ENCODE data around the gene RPS26.
"Not testable (repeated sequence)": the region's sequence is repeated elsewhere in the genome, so short reads cannot be mapped to it uniquely, and the experiment has no call there.

Gene RPS26

DNA sequence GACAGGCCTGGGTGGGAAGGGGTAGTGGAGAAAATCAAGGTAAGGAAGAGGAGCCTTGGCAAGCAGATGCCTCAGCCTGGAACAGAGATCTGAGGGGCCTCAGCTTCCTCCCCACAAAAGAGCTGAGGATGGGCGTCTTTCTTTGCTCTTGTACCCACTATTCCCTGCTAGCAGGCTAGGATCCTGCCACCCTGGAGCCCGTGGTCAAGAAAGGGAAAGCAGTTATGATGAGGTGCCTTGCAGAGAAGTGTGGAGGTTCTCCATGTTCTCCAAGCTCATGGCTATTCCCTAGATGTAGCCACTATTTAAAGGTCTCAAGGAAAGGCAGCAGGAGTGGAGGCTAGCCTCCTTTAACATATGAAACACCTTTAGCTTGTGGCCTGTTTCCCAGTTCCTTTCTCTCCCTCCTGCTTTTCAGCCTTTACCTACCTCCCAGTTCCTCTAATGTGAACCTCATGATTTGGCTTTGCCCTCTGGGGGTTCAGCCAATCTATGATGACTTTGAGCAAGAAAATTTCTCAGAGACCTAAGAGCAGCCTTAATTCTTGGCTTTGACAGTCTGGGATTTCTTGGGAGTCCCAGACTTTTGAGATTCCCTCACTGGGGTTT lies 19.7 kb upstream of the RPS26 start:
- DNase-seq, result no peak

DNA sequence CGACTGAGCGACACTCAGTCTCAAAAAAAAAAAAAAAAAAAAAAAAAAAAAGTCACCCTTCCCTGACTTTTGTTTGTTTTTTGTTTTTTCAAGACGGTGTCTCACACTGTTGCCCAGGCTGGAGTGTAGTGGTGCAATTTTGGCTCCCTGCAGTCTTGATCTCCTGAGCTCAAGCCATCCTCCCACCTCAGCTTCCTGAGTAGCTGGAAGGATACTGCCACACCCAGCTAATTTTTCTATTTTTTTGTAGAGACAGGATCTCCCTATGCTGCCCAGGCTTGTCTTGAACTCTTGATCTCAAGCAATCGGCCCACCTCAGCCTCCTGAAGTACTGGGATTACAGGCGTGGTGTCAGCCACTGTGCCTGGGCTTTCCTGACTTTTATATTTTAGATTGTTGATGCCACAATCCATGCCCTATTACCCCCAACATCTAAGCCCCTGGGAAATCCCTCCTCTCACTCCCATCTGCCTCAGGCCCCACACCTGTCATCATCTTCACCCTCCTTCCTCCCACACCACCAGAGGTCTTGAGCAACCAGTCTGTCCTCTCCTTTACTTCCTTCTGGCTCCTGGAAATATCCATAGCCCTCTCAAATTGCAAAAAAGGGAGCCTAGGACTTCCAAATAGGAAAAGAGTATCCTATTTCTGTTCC lies 13.1 kb upstream of the RPS26 start:
- no peak for DNase-seq

DNA sequence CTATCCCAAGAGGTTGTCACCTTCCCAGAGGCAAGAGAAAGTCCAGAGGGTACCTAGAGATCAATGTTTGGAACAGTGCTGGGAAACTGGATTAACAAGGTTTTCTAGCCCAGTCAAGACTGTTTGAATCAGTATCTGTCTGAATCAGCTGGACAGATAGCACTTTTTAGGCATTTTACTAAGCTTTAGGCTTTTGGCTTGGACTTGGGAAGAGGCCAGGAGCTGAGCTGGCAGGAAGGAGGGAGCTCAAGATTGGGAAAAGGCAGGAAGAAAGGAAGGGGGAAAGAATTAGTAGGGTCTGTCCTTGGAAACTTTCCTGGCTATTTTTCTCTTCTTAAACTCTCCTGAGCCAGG lies 12.6 kb upstream of the RPS26 start:
- DNase-seq, result no peak

DNA sequence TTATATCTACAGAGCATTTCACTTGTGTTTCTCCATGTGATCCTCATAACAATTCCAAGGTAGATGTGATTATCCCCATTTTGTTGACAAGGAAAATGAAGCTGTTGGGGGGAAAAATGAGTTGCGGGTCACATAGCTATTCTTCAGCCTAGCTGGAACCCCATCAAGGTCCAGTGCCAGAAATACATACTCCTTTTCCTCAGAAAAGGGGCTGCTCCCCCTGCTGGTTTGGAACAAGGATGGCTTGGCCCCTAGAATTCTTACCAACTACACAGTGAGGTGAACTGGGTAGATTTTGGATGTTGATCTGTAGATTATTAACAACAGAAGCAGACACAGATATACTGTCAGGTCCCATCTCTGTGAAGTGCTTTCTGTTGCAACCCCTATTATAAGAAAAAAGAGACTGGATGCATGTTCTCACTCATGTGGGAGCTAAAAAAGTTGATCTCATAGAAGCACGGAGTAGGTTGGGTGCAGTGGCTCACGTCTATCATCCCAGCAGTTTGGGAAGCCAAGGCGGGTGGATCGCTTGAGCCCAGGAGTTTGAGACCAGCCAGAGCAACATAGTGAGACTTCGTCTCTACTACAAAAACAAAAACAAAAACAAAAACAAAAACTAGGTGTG lies 11.9 kb upstream of the RPS26 start:
- peak; percentile 61 for DNase-seq

DNA sequence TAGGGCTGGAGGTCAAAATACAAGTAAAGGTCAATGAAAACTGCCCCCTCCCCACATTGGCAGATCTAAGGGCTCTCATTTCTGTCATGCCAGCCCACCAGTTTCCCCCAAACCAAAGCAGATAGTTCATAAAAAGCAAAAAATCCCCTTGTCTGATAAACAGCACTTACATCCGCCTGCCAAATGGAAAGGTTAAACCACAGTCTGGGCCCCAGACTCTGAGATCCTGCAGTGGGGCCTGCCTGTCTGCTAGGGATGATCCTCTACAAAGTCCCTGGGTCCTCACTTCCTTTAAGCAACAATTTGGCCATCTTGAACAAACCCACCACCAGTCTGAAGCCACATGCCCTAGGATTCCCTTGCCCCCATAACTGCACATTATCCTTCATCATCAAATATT lies 9.7 kb upstream of the RPS26 start:
- peak; percentile 21 for DNase-seq

DNA sequence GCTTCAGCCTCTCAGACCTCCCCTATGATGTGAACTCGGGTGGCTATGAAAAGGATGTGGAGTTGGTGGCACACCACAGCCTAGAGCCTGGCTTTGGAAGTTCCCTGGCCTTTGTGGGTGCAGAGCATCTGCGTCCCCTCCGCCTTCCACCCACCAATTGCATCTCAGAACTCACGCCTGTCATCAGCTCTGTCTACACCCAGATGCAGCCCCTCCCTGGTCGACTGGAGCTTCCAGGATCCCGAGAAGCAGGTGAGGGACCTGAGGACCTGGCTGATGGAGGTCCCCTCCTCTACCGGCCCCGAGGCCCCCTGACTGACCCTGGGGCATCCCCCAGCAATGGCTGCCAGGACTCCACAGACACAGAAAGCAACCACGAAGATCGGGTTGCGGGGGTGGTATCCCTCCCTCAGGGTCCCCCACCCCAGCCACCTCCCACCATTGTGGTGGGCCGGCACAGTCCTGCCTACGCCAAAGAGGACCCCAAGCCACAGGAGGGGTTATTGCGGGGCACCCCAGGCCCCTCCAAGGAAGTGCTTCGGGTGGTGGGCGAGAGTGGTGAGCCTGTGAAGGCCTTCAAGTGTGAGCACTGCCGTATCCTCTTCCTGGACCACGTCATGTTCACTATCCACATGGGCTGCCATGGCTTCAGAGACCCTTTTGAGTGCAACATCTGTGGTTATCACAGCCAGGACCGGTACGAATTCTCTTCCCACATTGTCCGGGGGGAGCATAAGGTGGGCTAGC lies 7.0 kb upstream of the RPS26 start:
- DNase-seq, result no peak

DNA sequence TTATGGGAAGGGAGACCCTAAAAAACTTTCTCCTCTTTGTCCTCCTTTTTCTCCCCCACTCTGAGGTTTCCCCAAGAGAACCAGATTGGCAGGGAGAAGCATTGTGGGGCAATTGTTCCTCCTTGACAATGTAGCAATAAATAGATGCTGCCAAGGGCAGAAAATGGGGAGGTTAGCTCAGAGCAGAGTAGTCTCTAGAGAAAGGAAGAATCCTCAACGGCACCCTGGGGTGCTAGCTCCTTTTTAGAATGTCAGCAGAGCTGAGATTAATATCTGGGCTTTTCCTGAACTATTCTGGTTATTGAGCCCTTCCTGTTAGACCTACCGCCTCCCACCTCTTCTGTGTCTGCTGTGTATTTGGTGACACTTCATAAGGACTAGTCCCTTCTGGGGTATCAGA lies 4.6 kb upstream of the RPS26 start:
- DNase-seq, result no peak

DNA sequence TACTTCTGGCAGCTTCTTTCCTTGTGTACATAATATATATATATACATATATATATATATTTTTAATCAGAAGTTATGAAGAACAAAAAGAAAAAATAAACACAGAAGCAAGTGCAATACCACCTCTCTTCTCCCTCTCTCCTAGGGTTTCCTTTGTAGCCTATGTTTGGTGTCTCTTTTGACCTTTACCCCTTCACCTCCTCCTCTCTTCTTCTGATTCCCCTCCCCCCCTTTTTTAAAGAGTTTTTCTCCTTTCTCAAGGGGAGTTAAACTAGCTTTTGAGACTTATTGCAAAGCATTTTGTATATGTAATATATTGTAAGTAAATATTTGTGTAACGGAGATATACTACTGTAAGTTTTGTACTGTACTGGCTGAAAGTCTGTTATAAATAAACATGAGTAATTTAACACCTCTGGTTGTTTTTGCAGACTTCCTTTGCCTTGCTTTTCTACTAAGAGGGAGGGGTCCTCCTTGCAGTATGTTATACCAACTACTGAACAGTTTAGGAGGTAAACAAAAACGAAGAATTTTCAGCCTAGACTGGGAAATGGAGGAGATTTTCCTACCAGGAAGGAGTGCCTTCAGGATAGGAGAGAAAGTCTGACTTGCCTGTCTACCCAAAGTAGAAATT lies 3.6 kb upstream of the RPS26 start:
- DNase-seq, result no peak

DNA sequence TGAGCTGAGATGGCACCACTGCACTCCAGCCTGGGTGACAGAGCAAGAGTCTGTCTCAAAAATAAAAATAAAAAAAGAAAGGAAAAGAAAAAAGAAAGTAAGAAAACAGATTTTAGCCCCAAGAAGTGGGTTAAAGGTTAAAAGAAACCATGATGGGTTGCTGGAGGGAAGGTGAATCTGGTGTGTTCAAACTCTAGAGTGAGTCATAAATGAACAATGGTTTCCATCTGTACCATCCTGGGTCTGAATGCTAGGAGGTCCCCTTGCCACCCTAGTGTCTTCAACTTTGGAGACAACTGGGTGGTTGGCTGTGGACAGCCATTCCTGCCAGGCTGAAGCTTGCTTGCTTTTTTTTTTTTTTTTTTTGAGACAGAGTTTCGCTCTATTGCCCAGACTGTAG lies 1.6 kb upstream of the RPS26 start:
- peak; percentile 44 for DNase-seq

DNA sequence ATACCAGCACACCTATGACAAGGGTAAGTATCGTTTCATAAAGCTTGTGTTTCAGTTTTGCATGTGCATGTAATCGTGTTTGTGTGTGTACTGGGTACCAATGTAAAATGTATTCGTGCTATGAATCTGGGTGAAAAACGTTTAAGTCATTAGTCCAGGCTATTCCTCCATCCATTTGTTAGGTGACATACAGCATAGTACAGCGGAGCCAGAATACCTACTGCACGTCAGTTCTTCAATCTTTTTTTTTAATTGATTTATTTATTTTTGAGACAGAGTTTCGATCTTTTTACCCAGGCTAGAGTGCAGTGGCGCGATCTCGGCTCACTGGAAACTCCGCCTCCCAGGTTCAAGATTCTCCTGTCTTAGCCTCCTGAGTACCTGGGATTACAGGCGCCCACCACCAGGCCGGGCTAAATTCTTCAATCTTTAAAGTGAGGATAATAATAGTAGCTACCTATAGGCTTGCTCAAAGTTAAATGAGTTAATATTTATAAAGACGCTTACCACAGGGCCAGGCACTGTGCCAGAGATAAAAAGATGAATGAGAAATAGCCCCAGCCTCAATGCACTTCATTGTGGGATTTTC lies 661 bp upstream of the RPS26 start:
- no peak for DNase-seq

DNA sequence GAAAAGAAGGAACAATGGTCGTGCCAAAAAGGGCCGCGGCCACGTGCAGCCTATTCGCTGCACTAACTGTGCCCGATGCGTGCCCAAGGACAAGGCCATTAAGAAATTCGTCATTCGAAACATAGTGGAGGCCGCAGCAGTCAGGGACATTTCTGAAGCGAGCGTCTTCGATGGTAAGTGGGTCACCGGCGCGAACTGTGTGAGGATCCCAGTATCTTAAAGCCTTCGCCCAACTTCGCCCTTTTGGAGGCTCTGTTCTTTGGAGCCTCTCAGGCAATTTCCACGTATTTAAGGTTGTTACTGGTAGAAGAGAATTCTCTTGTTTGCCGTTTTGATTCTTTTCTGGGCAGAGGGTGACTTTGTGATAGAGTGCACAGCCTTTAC lies 704 bp downstream of the RPS26 start:
- not testable (repeated sequence) for DNase-seq

DNA sequence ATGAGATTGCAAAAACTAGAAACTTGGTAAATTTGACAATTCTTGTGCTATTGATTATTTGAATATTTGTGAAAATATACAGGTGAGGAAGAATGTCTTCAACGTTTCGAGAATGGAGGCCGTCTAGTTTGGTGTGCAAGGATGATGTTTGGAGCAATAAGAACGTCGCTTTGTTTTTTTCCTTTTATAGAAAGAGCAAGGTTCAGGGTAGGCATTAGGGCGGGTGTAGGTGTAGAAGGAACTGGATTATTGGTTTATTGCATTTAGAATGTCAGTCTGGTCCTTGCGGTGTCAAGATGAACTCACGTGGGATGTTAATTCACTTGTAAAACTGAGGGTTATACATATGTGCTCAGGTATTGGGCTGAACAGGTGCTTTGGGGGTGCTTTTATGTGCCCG lies 1.1 kb downstream of the RPS26 start:
- DNase-seq, result no peak

DNA sequence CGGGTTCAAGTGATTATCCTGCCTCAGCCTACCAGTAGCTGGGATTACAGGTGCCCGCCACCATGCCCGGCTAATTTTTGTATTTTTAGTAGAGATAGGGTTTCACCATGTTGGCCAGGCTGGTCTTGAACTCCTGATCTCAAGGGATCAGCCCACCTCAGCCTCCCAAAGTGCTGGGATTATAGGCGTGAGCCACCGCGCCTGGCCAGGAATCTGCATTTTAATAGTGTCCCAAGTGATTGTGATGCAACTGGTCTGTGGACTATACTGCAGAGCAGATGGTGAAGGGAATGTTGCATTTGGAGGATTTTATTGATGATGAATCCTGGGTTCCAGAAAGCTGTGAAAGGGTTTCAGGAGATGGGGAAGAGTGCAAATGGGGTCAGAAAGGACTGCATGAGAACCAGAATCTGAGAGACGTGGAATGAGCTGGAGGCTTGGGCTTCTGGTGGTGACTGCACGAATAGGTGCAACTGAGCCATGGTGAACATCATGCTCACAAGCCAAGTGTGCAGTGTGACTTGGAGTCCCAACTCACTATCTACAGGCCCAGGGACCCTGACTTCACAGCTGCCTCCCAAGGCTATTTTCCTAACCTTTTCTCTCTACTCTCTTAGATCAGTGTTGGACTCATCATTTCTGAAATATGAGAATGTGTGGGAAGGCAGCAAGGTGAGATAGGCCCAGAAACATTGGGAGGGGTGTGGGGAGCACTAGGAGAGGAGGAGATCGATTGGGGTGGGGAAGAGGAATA lies 4.5 kb downstream of the RPS26 start:
- DNase-seq, result no peak

DNA sequence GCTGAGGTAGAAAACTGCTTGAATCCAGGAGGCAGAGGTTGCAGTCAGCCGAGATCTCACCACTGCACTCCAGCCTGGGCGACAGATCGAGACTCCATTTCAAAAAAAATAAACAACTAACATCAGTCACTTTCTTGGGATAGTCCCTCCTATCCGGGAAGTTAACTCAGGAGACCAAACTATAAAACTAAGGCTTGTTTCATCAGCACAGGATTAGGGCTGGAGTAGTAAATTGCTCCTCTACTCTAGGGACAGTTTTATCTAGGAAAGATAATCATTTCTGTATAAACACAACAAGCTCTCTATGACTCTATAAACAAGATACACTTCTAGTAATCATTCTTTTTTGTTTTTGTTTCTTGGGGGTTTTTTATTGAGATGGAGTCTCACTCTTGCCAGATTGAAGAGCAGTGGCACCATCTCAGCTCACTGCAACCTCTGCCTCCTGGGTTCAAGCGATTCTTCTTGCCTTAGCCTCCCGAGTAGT lies 11.7 kb downstream of the RPS26 start:
- no peak for DNase-seq

DNA sequence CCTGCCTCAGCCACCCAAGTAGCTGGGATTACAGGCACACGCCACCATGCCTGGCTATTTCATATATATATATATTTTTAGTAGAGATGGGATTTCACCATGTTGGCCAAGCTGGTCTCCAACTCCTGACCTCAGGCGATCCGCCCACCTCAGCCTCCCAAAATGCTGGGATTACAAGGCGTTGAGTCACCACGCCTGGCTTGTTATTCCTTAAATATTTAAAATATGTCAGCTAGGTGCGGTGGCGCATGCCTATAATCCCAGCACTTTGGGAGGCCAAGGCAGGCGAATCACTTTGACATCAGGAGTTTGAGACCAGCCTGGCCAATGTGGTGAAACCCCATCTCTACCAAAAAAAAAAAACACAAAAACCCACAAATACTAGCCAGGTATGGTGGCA lies 18.2 kb downstream of the RPS26 start:
- not testable (repeated sequence) for DNase-seq

DNA sequence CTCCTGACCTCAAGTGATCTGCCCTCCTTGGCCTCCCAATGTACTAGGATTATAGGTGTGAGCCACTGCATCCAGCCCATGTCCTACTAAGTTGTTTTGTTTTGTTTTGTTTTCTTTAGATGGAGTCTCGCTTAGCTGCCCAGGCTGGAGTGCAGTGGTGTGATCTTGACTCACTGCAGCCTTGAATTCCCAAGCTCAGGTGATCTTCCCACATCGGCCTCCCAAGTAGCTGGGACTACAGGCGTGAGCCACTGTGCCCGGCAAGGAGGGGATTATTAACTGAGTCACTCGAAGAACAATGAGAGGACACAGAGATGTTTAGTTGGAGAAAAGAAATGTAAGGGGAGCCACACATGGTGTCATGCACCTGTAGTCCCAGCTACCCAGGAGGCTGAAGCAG lies 20.3 kb downstream of the RPS26 start:
- DNase-seq, result no peak

DNA sequence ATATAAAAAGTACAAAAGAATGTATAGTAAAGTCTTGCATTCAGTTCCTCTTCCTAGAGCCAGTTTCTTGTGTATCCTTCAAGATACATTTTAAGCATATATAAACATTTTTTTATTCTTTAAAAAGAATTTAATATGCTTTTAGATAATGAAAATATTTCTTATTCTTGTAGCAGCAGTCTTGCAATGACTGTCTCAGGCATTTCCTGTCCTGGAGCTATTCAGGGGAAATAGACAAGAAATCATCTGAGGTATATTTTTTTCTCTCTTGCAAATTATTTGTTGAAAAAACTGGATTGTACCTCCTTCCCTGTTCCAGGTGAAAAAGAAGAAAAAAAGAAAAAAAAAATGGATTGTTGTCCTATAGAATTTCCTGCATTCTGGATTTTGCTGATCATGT lies 21.3 kb downstream of the RPS26 start:
- DNase-seq, result no peak

DNA sequence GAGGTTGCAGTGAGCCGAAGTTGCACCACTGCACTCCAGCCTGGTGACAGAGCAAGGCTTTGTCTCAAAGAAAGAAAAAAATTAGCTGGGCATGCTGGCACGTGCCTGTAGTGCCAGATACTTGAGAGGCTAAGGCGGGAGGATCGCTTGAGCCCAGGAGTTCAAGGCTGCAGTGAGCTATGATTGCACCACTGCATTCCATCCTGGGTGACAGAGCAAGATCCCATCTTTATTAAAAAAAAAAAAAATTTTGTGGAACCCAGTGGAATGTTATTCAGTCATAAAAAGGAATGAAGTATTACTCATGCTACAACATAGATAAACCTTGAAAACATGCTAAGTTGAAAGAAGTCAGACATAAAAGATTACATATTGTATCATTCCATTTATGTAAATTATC lies 29.9 kb downstream of the RPS26 start:
- DNase-seq, result no peak

DNA sequence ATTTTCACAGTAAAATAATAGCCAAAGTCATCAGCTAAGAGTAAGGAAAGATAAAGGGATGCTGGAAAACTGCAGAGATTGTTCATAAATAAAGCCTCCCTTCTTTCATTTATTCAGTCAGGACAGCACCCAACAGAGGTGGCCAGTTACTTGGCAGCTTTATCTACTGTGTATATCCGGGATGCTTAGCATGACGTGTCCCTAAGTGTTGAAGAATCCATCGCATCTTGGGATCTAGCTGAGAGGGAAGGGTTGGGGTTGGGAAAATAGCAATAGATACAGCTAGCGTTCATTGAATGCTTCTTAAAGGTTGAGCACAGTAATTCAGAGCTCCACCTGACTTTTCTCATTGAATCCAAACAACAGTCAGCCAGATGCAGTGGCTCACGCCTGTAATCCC lies 32.7 kb downstream of the RPS26 start:
- DNase-seq, result no peak

DNA sequence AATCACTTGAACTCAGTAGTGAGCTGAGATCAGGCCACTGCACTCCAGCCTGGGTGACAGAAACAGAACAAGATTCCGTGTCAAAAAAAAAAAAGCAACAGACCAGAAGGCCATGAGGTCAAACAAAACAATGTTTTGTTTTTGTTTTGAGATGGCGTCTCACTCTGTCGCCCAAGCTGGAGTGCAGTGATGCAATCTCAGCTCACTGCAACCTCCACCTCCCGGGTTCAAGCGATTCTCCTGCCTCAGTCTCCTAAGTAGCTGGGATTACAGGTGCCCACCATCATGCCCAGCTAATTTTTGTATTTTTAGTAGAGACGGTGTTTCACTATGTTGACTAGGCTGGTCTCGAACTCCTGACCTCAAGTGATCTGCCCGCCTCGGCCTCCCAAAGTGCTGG lies 36.2 kb downstream of the RPS26 start:
- DNase-seq, result not testable (repeated sequence)

DNA sequence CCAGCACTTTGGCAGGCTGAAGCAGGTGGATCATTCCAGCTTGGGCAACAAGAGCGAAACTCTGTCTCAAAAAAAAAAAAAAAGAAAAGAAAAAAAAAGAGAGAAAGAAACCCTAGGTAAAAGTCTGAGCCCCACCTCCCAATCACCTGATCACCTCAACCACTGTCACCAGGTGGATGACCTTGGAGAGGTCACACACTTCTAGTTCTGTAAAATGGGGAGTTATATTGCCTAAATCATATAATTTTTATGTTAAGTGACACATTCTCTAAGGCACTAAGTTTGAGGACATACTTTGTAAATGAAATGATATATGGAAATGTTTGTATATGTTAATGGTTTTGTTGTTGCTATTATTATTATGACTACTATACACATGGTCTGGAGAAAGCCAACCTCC lies 36.7 kb downstream of the RPS26 start:
- DNase-seq, result no peak

Measured in activated CD4-positive, alpha-beta T cell treated with anti-CD3 and anti-CD28 coated beads for 48 hours (primary cell).